Astrocyte (in vitro differentiated cells and primary cell): ENCODE data around the gene TENT5A. TPM values are rescaled to one million over a fixed set of nuclear protein-coding genes. Genes with fewer than 3 reads are reported as not detected.

Source experiments
- DNase-seq: peaks from one replicate; pipeline ENCODE4 v3.0.0-alpha.2; 2010; ENCODE audit warnings: low read depth
- FAIRE-seq: peaks from 2 replicates; lab custom pipeline; 2011; peaks lifted over from hg19 to GRCh38; lab: Jason Lieb, UNC
- H2AFZ ChIP-seq: 2 replicates; pipeline ENCODE4 v1.6.0; 2012; ENCODE audit warnings: low read depth, low read length, inconsistent platforms
- H3K27ac ChIP-seq: 2 replicates; pipeline ENCODE4 v1.5.1; 2011; ENCODE audit warnings: low read depth, low read length, inconsistent platforms
- H3K27me3 ChIP-seq: 2 replicates; pipeline ENCODE4 v1.6.0; 2011; ENCODE audit warnings: low read length, inconsistent platforms; ENCODE audit not compliant: insufficient read depth
- H3K36me3 ChIP-seq: 2 replicates; pipeline ENCODE4 v1.5.1; 2011; ENCODE audit warnings: low read length, inconsistent platforms; ENCODE audit not compliant: insufficient read depth
- H3K4me1 ChIP-seq: 2 replicates; pipeline ENCODE4 v1.5.1; 2011; ENCODE audit warnings: low read length, inconsistent platforms; ENCODE audit not compliant: insufficient read depth
- H3K4me2 ChIP-seq: 2 replicates; pipeline ENCODE4 v1.6.0; 2012; ENCODE audit warnings: low read length, inconsistent platforms
- H3K4me3 ChIP-seq: 2 replicates; pipeline ENCODE4 v1.5.1; 2011; ENCODE audit warnings: low read depth, mild to moderate bottlenecking, low read length, inconsistent platforms; ENCODE audit not compliant: insufficient read depth
- H3K79me2 ChIP-seq: 2 replicates; pipeline ENCODE4 v1.6.0; 2012; ENCODE audit warnings: mild to moderate bottlenecking, low read length, inconsistent platforms; ENCODE audit not compliant: insufficient read depth
- H3K9ac ChIP-seq: 2 replicates; pipeline ENCODE4 v1.6.0; 2012; ENCODE audit warnings: mild to moderate bottlenecking, low read length, inconsistent platforms
- H3K9me3 ChIP-seq: 2 replicates; pipeline ENCODE4 v1.5.1; 2012; ENCODE audit warnings: low read depth, mild to moderate bottlenecking, low read length, inconsistent platforms; ENCODE audit not compliant: insufficient read depth
- H4K20me1 ChIP-seq: 2 replicates; pipeline ENCODE4 v1.6.0; 2012; ENCODE audit warnings: low read length, inconsistent platforms; ENCODE audit not compliant: insufficient read depth
- H3K27ac Mint-ChIP-seq: one replicate; pipeline ENCODE4 v1.8.0; 2021; ENCODE audit warnings: mild to moderate bottlenecking, mixed read lengths; ENCODE audit not compliant: unreplicated experiment
- H3K27me3 Mint-ChIP-seq: one replicate; pipeline ENCODE4 v1.8.0; 2021; ENCODE audit warnings: low read depth, mixed read lengths; ENCODE audit not compliant: unreplicated experiment
- H3K36me3 Mint-ChIP-seq: one replicate; pipeline ENCODE4 v1.8.0; 2021; ENCODE audit warnings: low read depth, mixed read lengths; ENCODE audit not compliant: unreplicated experiment
- H3K4me1 Mint-ChIP-seq: one replicate; pipeline ENCODE4 v1.8.0; 2021; ENCODE audit warnings: low read depth, mixed read lengths; ENCODE audit not compliant: unreplicated experiment
- H3K4me3 Mint-ChIP-seq: one replicate; pipeline ENCODE4 v1.8.0; 2021; ENCODE audit warnings: mild to moderate bottlenecking, moderate library complexity, mixed read lengths; ENCODE audit not compliant: unreplicated experiment
- H3K9me3 Mint-ChIP-seq: one replicate; pipeline ENCODE4 v1.8.0; 2021; ENCODE audit warnings: mild to moderate bottlenecking, mixed read lengths; ENCODE audit not compliant: unreplicated experiment
- EZH2 ChIP-seq: IDR thresholded peaks from 2 replicates; pipeline ENCODE4 v1.6.1; 2012; ENCODE audit warnings: mild to moderate bottlenecking, low read length, inconsistent platforms; ENCODE audit not compliant: insufficient read depth
- total RNA-seq: library from RNA; stranded (reverse); gene quantifications from 2 replicates; pipeline ENCODE4 v1.2.1, GENCODE V29; 2021
- TF ChIP-seq, protein P1 (sequence below): IDR thresholded peaks from 2 replicates; pipeline ENCODE4 v1.5.1; 2011; ENCODE audit warnings: low read depth, mild to moderate bottlenecking, inconsistent platforms, low read length, moderate library complexity; ENCODE audit not compliant: insufficient read depth

The TENT5A gene
- total RNA-seq, 1 donor from 2014 or later = 17.8 TPM

DNA sequence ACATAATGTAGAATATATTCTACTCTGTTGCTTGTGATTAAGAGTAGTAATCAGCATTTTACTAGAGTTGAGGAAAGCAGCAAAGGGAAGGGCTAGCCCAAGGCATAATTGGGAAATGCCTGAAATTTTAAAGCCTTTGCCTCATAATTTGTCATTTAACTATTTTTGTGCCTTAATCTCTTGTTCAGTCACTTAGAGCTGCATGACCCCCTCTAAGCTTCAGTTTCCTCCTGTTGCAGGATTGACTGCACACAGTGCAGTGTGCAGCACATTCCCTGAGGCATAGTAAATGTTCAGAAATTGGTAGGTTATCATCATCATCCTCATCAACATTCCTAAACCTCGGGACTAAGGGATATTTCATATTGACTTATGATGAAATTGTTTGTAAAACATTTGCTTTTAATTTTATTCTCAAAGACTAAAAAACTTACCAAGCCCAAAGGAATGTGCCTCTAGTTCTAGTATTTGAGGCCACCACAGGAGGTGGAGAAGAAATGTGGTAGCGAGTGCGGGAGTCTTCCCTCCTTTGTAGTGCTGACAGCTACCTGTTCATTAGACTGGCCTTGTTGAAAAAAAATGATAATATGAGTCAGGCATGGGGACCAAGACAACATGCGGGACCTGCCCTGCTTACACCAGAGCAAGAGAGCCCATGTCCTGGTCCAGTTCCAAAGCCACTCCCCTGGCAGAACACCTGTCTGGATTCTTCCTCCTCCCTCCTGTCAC, 14.8 kb upstream of the TENT5A start:
- DNase-seq = peak; percentile 71
- no peak overlapping the region for H2AFZ ChIP-seq
- H3K9me3 ChIP-seq = no peaks in the 10 kb centered on the region
- TF ChIP-seq, protein P1, sequence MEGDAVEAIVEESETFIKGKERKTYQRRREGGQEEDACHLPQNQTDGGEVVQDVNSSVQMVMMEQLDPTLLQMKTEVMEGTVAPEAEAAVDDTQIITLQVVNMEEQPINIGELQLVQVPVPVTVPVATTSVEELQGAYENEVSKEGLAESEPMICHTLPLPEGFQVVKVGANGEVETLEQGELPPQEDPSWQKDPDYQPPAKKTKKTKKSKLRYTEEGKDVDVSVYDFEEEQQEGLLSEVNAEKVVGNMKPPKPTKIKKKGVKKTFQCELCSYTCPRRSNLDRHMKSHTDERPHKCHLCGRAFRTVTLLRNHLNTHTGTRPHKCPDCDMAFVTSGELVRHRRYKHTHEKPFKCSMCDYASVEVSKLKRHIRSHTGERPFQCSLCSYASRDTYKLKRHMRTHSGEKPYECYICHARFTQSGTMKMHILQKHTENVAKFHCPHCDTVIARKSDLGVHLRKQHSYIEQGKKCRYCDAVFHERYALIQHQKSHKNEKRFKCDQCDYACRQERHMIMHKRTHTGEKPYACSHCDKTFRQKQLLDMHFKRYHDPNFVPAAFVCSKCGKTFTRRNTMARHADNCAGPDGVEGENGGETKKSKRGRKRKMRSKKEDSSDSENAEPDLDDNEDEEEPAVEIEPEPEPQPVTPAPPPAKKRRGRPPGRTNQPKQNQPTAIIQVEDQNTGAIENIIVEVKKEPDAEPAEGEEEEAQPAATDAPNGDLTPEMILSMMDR = no peak
- TF ChIP-seq EZH2 = no peak
- no peak overlapping the region for H3K4me3 ChIP-seq
- H3K4me2 ChIP-seq = peak overlapping the region; percentile 75
- peak overlapping the region; percentile 82 for H3K27ac ChIP-seq
- H3K27me3 Mint-ChIP-seq = no peaks in the 10 kb centered on the region
- H3K4me1 ChIP-seq = peaks cover 23% of the 10 kb centered on the region
- H3K36me3 ChIP-seq = no peaks in the 10 kb centered on the region
- no peaks in the 10 kb centered on the region for H3K79me2 ChIP-seq
- no peaks in the 10 kb centered on the region for H4K20me1 ChIP-seq
- H3K4me1 Mint-ChIP-seq = peaks cover 34% of the 10 kb centered on the region
- H3K27me3 ChIP-seq = no peaks in the 10 kb centered on the region
- peak overlapping the region; percentile 40 for H3K9ac ChIP-seq
- H3K4me3 Mint-ChIP-seq = no peak overlapping the region
- FAIRE-seq = no peak
- H3K9me3 Mint-ChIP-seq = no peaks in the 10 kb centered on the region
- H3K36me3 Mint-ChIP-seq = no peaks in the 10 kb centered on the region
- peak overlapping the region; percentile 90 for H3K27ac Mint-ChIP-seq

DNA sequence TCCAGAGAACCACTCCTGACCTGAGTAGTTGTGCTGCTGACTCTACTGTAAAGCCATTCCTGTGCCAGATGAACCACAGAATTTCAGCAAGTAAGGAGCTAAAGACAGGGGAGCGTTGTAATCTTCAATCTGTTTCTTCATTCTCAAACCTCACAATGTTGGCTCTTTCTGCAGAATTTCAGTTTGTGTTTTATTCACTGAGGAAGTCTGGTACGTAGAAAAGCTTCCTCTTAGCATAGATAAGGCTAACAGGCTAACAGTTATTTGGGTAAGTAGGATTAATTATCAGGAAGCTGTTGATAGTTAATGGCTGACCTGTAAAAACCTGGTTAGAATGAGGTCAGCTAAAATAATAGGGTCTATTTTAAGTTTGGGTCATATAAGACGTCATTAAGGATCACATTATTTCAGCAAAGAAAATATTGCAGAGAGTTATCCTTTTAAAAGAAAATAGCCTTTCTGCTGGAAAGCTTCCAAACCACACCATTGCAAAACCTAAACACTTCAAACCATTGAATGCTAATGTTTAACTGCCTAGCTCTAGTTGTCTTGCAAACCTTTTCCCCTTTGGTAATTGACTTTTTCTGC, 14.1 kb upstream of the TENT5A start:
- no peaks in the 10 kb centered on the region for H3K9me3 ChIP-seq
- no peaks in the 10 kb centered on the region for H3K9me3 Mint-ChIP-seq
- H3K36me3 Mint-ChIP-seq = no peaks in the 10 kb centered on the region
- H3K4me1 Mint-ChIP-seq = peaks cover 33% of the 10 kb centered on the region
- no peak overlapping the region for H2AFZ ChIP-seq
- no peaks in the 10 kb centered on the region for H3K27me3 ChIP-seq
- H3K36me3 ChIP-seq = no peaks in the 10 kb centered on the region
- no peak overlapping the region for H3K4me3 Mint-ChIP-seq
- peak; percentile 97 for DNase-seq
- H3K4me3 ChIP-seq = no peak overlapping the region
- FAIRE-seq = peak; percentile 5
- no peaks in the 10 kb centered on the region for H3K27me3 Mint-ChIP-seq
- H3K27ac Mint-ChIP-seq = peak overlapping the region; percentile 90
- H3K9ac ChIP-seq = peak overlapping the region; percentile 59
- TF ChIP-seq, protein P1 = no peak
- TF ChIP-seq EZH2 = no peak
- peaks cover 30% of the 10 kb centered on the region for H3K4me1 ChIP-seq
- peak overlapping the region; percentile 75 for H3K4me2 ChIP-seq
- H3K79me2 ChIP-seq = no peaks in the 10 kb centered on the region
- no peaks in the 10 kb centered on the region for H4K20me1 ChIP-seq
- H3K27ac ChIP-seq = peak overlapping the region; percentile 82

DNA sequence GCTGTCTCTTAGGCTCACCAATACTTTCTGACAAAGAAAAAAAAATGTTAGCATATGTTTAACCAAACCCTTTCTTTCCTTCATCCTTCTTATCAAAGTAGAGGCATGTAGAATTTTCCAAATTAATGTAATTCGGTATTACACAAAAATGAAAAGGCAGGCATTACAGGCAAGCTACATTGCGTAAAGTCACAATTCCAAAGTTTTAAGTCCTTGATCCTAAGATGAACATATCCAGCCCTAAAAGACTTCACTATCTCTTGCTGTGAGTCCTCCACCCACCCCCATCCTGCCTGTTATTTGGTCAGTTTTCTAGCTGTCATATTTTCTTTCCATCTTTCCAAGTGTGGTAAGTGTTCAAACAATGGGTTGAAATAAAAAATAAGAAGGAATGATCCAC, 12.1 kb upstream of the TENT5A start:
- no peak overlapping the region for H3K4me2 ChIP-seq
- H4K20me1 ChIP-seq = no peaks in the 10 kb centered on the region
- H3K4me1 ChIP-seq = peaks cover 40% of the 10 kb centered on the region
- H3K27me3 Mint-ChIP-seq = no peaks in the 10 kb centered on the region
- no peaks in the 10 kb centered on the region for H3K9me3 ChIP-seq
- H3K36me3 ChIP-seq = no peaks in the 10 kb centered on the region
- FAIRE-seq = no peak
- TF ChIP-seq, protein P1 = no peak
- TF ChIP-seq EZH2 = no peak
- H3K9ac ChIP-seq = no peak overlapping the region
- no peak overlapping the region for H3K4me3 ChIP-seq
- DNase-seq = no peak
- H3K36me3 Mint-ChIP-seq = no peaks in the 10 kb centered on the region
- H3K4me3 Mint-ChIP-seq = no peak overlapping the region
- H3K27ac Mint-ChIP-seq = no peak overlapping the region
- H3K27ac ChIP-seq = no peak overlapping the region
- H3K4me1 Mint-ChIP-seq = peaks cover 42% of the 10 kb centered on the region
- no peaks in the 10 kb centered on the region for H3K79me2 ChIP-seq
- H3K27me3 ChIP-seq = no peaks in the 10 kb centered on the region
- no peaks in the 10 kb centered on the region for H3K9me3 Mint-ChIP-seq
- H2AFZ ChIP-seq = no peak overlapping the region
